Activated CD4-positive, alpha-beta T cell treated with anti-CD3 and anti-CD28 coated beads, Interleukin-2, amount 10 ng/mL, durations not matched to agents 24 days and 14 days (primary cell): ENCODE measurements around the gene OPN1SW. TPM values are rescaled to one million over a fixed set of nuclear protein-coding genes. Genes with fewer than 3 reads are reported as not detected.

Experiments used
- DNase-seq: peaks from one replicate; pipeline ENCODE4 v3.0.0; 2022
- H3K27ac Mint-ChIP-seq: one replicate; pipeline ENCODE4 v1.8.0; 2022; ENCODE audit warnings: mild to moderate bottlenecking, mixed read lengths
- H3K27me3 Mint-ChIP-seq: one replicate; pipeline ENCODE4 v1.8.0; 2022; ENCODE audit warnings: mixed read lengths
- H3K36me3 Mint-ChIP-seq: one replicate; pipeline ENCODE4 v1.8.0; 2022; ENCODE audit warnings: low read depth, mild to moderate bottlenecking, mixed read lengths
- H3K4me1 Mint-ChIP-seq: one replicate; pipeline ENCODE4 v1.8.0; 2021; ENCODE audit warnings: mixed read lengths
- H3K4me3 Mint-ChIP-seq: one replicate; pipeline ENCODE4 v1.8.0; 2022; ENCODE audit warnings: mild to moderate bottlenecking, moderate library complexity, mixed read lengths
- H3K9me3 Mint-ChIP-seq: one replicate; pipeline ENCODE4 v1.8.0; 2021; ENCODE audit warnings: mixed read lengths
- intact Hi-C: fragments of 100-400 bp; cut with micrococcal nuclease; formaldehyde crosslinking; loops from one replicate; pipeline ENCODE4 v1.15.1; 2023
- total RNA-seq: library from RNA; stranded (reverse); gene quantifications from 2 replicates; pipeline ENCODE4 v1.2.3, GENCODE V29; 2022

Gene OPN1SW
- total RNA-seq, 1 donor from 2014 or later = not detected

DNA sequence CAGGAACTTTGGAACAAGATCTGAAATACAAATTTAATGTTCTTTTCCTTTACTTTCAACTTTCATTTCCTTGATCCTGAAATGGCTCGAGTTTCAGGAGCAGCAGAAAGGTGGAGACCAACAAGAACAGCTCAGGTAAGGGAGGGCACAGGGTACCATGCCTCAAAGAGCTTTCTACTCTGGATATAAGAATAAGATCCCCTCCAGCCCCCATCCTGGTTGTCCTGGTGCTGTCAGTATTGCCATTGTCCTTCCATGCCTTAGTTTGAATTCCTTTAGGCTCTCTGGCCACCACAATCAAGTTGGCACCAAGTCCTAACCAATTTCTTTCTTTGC lies 48.9 kb downstream of the OPN1SW start:
- intact Hi-C loops = loop anchor here (10.0 kb wide), 1 partner anchor 548 kb away; no protein-coding TSS in a partner anchor
- H3K4me3 Mint-ChIP-seq = no peak overlapping the region
- H3K27me3 Mint-ChIP-seq = peaks cover 32% of the 10 kb centered on the region
- no peaks in the 10 kb centered on the region for H3K36me3 Mint-ChIP-seq
- no peaks in the 10 kb centered on the region for H3K4me1 Mint-ChIP-seq
- DNase-seq = no peak
- no peak overlapping the region for H3K27ac Mint-ChIP-seq
- no peaks in the 10 kb centered on the region for H3K9me3 Mint-ChIP-seq

DNA sequence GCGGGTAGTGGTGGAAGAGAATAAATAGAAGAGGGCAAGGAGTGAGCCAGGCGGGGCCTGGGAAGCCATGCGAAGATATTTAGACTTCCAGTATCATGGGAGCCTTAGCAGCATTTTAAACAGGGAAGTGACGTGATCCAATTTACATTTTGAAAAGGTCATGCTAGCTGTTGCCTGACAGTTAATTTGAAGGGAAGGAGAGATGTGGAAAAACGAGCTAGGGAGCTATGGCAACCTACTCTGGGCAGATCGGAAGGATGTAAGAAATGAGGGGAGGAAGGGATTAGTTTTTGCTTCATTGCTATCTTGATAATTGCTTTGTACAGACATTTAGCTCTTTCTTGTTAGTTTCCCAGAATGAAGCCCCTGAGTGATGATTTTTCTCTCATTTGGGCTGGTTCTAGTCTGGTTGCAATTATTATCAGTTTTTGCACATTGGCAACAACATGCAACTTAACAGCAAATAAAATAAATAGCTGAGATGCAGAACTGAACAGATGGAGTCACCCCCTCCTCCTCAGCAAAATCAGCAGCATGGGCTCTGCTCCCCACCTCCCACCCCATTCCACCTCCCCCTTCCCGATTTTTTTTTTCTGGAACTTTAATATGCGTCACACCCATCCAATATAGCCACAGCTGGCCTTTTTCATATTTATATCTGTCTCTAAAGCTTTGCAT lies 49.4 kb downstream of the OPN1SW start:
- Mint-ChIP-seq H3K4me1 (no peaks in the 10 kb centered on the region), H3K36me3 (no peaks in the 10 kb centered on the region), H3K27ac (no peak overlapping the region), H3K27me3 (peaks cover 31% of the 10 kb centered on the region), H3K9me3 (no peaks in the 10 kb centered on the region), H3K4me3 (no peak overlapping the region)
- intact Hi-C loops = loop anchor here (10.0 kb wide), 1 partner anchor 549 kb away; no protein-coding TSS in a partner anchor
- no peak for DNase-seq

DNA sequence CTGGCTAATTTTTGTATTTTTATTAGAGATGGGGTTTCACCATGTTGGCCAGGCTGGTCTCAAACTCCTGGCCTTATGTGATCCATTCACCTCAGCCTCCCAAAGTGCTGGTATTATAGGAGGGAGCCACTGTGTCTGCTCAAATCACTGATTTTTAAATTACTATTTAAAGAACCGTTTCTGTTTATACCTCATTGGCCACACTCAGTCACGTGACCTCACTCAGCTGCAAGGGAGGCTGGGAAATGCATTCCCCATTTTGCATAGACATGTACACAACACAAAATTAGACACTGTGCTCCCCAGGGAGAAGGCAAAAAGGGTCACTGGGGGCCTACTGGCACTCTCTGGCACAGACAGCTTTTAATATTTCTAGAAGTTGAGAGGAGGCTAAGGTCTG lies 50.1 kb downstream of the OPN1SW start:
- no peaks in the 10 kb centered on the region for H3K36me3 Mint-ChIP-seq

DNA sequence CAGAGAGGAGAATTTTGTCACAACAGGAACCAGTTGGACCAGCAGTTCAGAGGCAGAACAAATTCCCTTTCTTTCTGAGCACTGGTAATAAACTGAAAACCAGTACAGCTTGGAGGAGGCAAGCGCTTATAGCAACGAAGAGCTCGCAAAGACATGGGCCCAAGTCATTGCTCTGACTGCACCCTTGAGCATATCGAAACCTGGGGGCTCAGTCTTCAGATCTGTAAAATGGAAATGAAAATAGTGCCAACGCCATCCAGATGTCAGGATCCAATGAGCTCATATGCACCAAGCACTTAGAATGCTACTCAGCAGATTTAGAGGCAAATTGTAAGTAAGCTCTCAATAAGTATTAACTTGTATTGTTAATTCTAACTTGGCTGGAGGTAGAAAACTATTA lies 50.9 kb downstream of the OPN1SW start:
- Mint-ChIP-seq H3K9me3 (no peaks in the 10 kb centered on the region), H3K4me1 (no peaks in the 10 kb centered on the region), H3K27ac (no peak overlapping the region), H3K4me3 (no peak overlapping the region), H3K27me3 (peaks cover 28% of the 10 kb centered on the region), H3K36me3 (no peaks in the 10 kb centered on the region)
- intact Hi-C loops = loop anchor here (10.0 kb wide), 1 partner anchor 550 kb away; no protein-coding TSS in a partner anchor
- no peak for DNase-seq

More for the DNA sequence above, 50.1 kb downstream of the OPN1SW start:
- H3K27ac Mint-ChIP-seq = no peak overlapping the region
- no peak overlapping the region for H3K4me3 Mint-ChIP-seq
- intact Hi-C loops = loop anchor here (10.0 kb wide), 1 partner anchor 549 kb away; no protein-coding TSS in a partner anchor
- H3K27me3 Mint-ChIP-seq = peaks cover 28% of the 10 kb centered on the region
- no peaks in the 10 kb centered on the region for H3K9me3 Mint-ChIP-seq
- no peak for DNase-seq
- H3K4me1 Mint-ChIP-seq = no peaks in the 10 kb centered on the region

Other genes starting within 250 kb of the OPN1SW start
- 0.37 and 0.59 TPM in 2 replicates for gene GARIN1A, start 103.5 kb downstream of the OPN1SW start, total RNA-seq
- gene CALU, start 36.4 kb downstream of the OPN1SW start, total RNA-seq = 56.2 and 57.2 TPM in 2 replicates
- 9.2 and 10.6 TPM in 2 replicates for gene CCDC136, start 16.2 kb upstream of the OPN1SW start, total RNA-seq
- gene FLNC, start 54.6 kb upstream of the OPN1SW start, total RNA-seq = 0.02 and 0.09 TPM in 2 replicates
- gene ATP6V1F, start 87.1 kb upstream of the OPN1SW start, total RNA-seq = 127 and 132 TPM in 2 replicates
- 0.09 and 0.17 TPM in 2 replicates for gene KCP, start 134.9 kb upstream of the OPN1SW start, total RNA-seq
- gene IRF5, start 162.1 kb upstream of the OPN1SW start, total RNA-seq = 16.2 and 18.6 TPM in 2 replicates